Ovary (tissue), 9 donors: ENCODE measurements around the gene EIF4G3. TPM values are rescaled to one million over a fixed set of nuclear protein-coding genes. Genes with fewer than 3 reads are reported as not detected.

Source experiments
- DNase-seq, 5 donors: peaks; one replicate each; pipeline ENCODE4 v3.0.0-alpha.2; 2019 to 2020
- H3K27ac ChIP-seq, 2 donors: fragments of 200-600 bp; one replicate each; pipeline versions ENCODE4 v1.5.1 to v1.8.0; 2019 to 2022
- H3K27me3 ChIP-seq: fragments of 200-600 bp; one replicate; pipeline ENCODE4 v1.8.0; 2022
- H3K36me3 ChIP-seq: fragments of 200-600 bp; sonication (generic); one replicate; pipeline ENCODE4 v1.5.1; 2019
- H3K4me1 ChIP-seq: one replicate; pipeline ENCODE4 v1.8.1; 2013; ENCODE audit warnings: mild to moderate bottlenecking, moderate library complexity; ENCODE audit not compliant: insufficient read depth
- H3K4me3 ChIP-seq: fragments of 200-600 bp; sonication (generic); one replicate; pipeline ENCODE4 v1.5.1; 2017
- H3K9me3 ChIP-seq, 2 donors: fragments of 200-600 bp in 1 of 2; sonication (generic) in 1 of 2; one replicate each; pipeline versions ENCODE4 v1.5.1 to v1.8.1; 2013 to 2019; ENCODE audit warnings: mild to moderate bottlenecking in 1 of 2, moderate library complexity in 1 of 2
- EP300 ChIP-seq: sonication (generic); formaldehyde crosslinking; IDR thresholded peaks from one replicate; pipeline ENCODE4 v1.6.1; 2017; ENCODE audit warnings: antibody characterized with exemption
- POLR2A ChIP-seq: fragments of 450-650 bp; IDR thresholded peaks from one replicate; pipeline ENCODE4 v1.6.1; 2017; ENCODE audit warnings: antibody characterized with exemption, mild to moderate bottlenecking, moderate library complexity
- WGBS, 3 donors: extraction: QIAGEN DNeasy Blood & Tissue Kit in 1 of 3; methylation state at CpG; one replicate each; pipeline versions ENCODE4 v1.1.5 to v1.1.7; 2013 to 2017; 5-methylcytosine and 5-hydroxymethylcytosine counted together
- intact Hi-C, 4 donors: fragments of 100-400 bp; cut with DNase I; formaldehyde crosslinking; loops; one replicate each; pipeline versions ENCODE4 v1.11.0 to v1.15.1; 2022 to 2023
- polyA plus RNA-seq, 2 donors: library from polyadenylated mRNA; stranded (reverse); fragments of 200-250 nt in 1 of 2; fragments of 350-450 nt in 1 of 2; fragmentation: Illumina TruSeq in 1 of 2; extraction: RNeasy Lipid Tissue Mini Kit (QIAGEN cat#74804) in 1 of 2; gene quantifications; one replicate each; pipeline ENCODE4 v1.2.3, GENCODE V29; 2013 to 2014
- total RNA-seq, 7 donors: library from RNA; depleted of rRNA in 2 of 7; stranded (reverse); fragments of >200 nt in 2 of 7; fragmentation: NEBNext Ultra II Directional in 3 of 7; extraction: Animal tissue kit (Norgen Biotek cat#: 25700) in 3 of 7; gene quantifications; one replicate each; pipeline versions ENCODE4 v1.1.0 to v1.2.4, GENCODE V29; 2016 to 2023
- TF ChIP-seq, protein P1 (sequence below), 3 donors: fragments of 450-650 bp in 2 of 3; fragments of 200-600 bp in 1 of 3; IDR thresholded peaks; one replicate each; pipeline versions ENCODE4 v1.5.1 to v1.8.0; 2016 to 2022; ENCODE audit warnings: antibody characterized with exemption in 3 of 3, mild to moderate bottlenecking in 1 of 3
- donor health status: DM: no; HTN: no; CAD: no; lungs with moderate emphysema.
- donor health status: DM: no; HTN: no; CAD: no.
- donor health status: Bipolar disorder and iron deficiency.
- donor health status: DM: yes; HTN: yes; CAD: no.
- donor health status: DM: no; HTN: no; CAD: no.
- donor health status: DM: yes; HTN: yes; CAD: no.

Gene EIF4G3
- total and polyA plus RNA-seq, 9 donors: 13.9 to 62.4 (median 39.4) TPM

DNA sequence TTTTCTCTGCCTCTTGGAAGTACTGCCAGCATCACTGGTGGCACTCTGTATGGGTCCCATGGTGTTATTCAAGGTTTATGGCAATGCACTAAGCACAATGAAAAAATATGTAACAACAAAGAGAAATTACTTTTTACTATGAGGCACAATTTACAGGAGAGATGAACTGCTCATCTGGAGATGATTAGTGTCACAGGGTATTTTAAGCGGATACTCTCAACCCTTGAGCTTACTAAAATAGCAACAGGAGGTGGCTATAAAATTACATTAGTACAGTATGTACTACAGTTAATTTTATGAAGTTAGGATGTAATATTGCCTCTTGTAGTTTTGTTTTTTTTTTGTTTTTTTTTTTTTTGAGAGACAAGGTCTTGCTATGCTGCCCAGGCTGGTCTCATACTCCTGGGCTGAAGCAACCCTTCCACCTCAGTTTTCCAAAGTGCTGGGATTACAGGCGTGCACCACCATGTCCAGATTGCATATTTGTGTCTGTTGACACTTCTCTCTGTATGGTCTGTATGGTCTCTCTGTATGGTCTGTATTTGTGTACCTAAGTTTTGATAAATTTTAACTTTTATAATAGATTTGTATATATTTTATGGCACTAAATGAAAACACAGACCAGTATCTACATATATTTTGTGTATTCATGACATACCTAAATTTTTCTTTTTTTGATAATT lies 214.0 kb downstream of the EIF4G3 start:
- Histone ChIP-seq H3K4me3 (no peak overlapping the region), H3K36me3 (no peaks in the 10 kb centered on the region), H3K27me3 (no peaks in the 10 kb centered on the region), H3K4me1 (no peaks in the 10 kb centered on the region), H3K27ac (no peak overlapping the region), H3K9me3 (no peaks in the 10 kb centered on the region)
- TF ChIP-seq POLR2A (no peak), EP300 (no peak)
- TF ChIP-seq, protein P1, sequence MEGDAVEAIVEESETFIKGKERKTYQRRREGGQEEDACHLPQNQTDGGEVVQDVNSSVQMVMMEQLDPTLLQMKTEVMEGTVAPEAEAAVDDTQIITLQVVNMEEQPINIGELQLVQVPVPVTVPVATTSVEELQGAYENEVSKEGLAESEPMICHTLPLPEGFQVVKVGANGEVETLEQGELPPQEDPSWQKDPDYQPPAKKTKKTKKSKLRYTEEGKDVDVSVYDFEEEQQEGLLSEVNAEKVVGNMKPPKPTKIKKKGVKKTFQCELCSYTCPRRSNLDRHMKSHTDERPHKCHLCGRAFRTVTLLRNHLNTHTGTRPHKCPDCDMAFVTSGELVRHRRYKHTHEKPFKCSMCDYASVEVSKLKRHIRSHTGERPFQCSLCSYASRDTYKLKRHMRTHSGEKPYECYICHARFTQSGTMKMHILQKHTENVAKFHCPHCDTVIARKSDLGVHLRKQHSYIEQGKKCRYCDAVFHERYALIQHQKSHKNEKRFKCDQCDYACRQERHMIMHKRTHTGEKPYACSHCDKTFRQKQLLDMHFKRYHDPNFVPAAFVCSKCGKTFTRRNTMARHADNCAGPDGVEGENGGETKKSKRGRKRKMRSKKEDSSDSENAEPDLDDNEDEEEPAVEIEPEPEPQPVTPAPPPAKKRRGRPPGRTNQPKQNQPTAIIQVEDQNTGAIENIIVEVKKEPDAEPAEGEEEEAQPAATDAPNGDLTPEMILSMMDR (IDR thresholded peaks at IDR 0.05): no peak
- 95 to 97% (median 96%) methylated on average over 2 of the region's 2 CpGs for WGBS, 3 donors
- DNase-seq: no peak
- intact Hi-C loops: no loop called here

DNA sequence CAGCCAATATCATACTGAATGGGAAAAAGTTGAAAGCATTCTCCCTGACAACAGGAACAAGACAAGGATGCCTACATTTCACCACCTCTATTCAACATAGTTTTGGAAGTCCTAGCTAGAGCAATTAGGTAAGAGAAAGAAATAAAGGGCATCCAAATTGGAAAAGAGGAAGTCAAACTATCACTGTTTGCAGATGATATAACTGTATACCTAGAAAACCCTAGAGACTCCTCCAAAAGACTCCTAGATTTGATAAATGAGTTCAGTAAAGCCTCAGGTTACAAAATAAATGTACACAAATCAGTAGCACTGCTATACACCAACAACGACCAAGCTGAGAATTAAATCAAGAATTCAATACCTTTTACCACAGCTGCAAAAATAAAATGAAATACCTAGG lies 218.3 kb downstream of the EIF4G3 start:
- Histone ChIP-seq H3K27me3 (no peaks in the 10 kb centered on the region), H3K36me3 (no peaks in the 10 kb centered on the region), H3K4me3 (no peak overlapping the region), H3K9me3 (no peaks in the 10 kb centered on the region), H3K4me1 (no peaks in the 10 kb centered on the region), H3K27ac (no peak overlapping the region)
- intact Hi-C loops: no loop called here
- TF ChIP-seq, protein P1 (IDR thresholded peaks at IDR 0.05): no peak
- 84 to 98% (median 84%) methylated on average over 1 of the region's 1 CpG for WGBS, 3 donors
- DNase-seq: no peak

DNA sequence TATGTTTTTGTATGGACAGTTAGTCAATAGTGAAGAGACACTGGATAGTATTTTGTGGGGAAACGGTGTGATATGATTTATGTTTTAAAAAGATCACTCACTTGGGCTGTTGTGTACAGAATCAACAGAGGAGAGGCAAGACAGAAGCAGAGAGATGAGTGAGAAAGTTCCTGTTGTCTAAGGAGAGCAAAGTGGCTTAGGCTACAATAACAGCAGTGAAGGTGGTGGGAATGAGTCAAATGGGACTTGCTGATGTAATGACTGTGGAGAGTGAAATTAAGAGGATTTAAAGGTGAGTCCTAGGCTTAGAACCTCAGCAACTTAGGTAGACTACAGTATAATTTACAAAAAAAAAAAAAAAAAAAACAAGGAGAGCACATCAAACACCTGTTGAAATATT lies 220.4 kb downstream of the EIF4G3 start:
- Histone ChIP-seq H3K9me3 (no peaks in the 10 kb centered on the region), H3K27me3 (no peaks in the 10 kb centered on the region), H3K36me3 (no peaks in the 10 kb centered on the region), H3K4me1 (no peaks in the 10 kb centered on the region), H3K27ac (no peak overlapping the region), H3K4me3 (no peak overlapping the region)
- intact Hi-C loops: no loop called here
- DNase-seq: no peak
- 94 to 96% (median 95%) methylated on average over 1 of the region's 1 CpG for WGBS, 3 donors
- TF ChIP-seq EP300 (no peak), POLR2A (no peak)
- TF ChIP-seq, protein P1 (IDR thresholded peaks at IDR 0.05): no peak

DNA sequence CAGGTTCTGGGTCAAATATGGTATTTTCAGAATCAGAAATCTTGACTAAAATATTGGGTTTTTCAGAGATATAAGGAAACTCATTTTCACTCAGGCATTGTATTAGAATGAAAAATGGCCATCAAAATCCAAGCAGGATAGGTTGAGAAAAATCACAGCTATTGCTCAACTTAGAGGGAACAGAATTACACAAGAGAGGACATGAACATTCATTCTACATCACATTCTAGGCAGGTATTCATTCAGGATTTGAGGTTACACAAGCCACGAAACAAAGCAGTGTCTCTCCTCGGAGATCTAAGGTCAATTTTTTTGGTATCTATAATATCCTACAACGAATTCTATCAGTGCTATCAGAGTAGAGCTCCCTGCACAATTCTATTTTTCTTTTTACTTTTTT lies 226.0 kb downstream of the EIF4G3 start:
- Histone ChIP-seq H3K4me3 (no peak overlapping the region), H3K27me3 (no peaks in the 10 kb centered on the region), H3K27ac (no peak overlapping the region), H3K9me3 (no peaks in the 10 kb centered on the region), H3K36me3 (no peaks in the 10 kb centered on the region), H3K4me1 (no peaks in the 10 kb centered on the region)
- DNase-seq: no peak
- intact Hi-C loops: loop anchor here in 1 of 4 donors (2.0 kb wide), 1 partner anchor 32 kb away; no protein-coding TSS in a partner anchor
- TF ChIP-seq, protein P1 (IDR thresholded peaks at IDR 0.05): no peak
- no peak for TF ChIP-seq EP300
- TF ChIP-seq POLR2A: no peak
- 91 to 97% (median 94%) methylated on average over 3 of the region's 3 CpGs for WGBS, 3 donors
